Activated CD4-positive, alpha-beta T cell treated with anti-CD3 and anti-CD28 coated beads for 36 hours (primary cell): ENCODE results near the gene PDE4B. TPM values are rescaled to one million over a fixed set of nuclear protein-coding genes. Genes with fewer than 3 reads are reported as not detected.
A peak's percentile ranks its signal among the peaks of the same experiment; 100 is the strongest.
"Not testable (repeated sequence)": the region's sequence is repeated elsewhere in the genome, so short reads cannot be mapped to it uniquely, and the experiment has no call there.

Experiments used
- ATAC-seq: fragments of 200-7000 bp; cut with Tn5 transposase; one replicate; pipeline ENCODE4 v1.10.0; 2021; ENCODE audit warnings: mild to moderate bottlenecking, moderate library complexity
- CTCF ChIA-PET: fragments of 350-600 bp; sonication (Branson Sonifier 250); formaldehyde crosslinking; loops from one replicate; lab custom pipeline; 2021; ENCODE audit warnings: antibody characterized with exemption; lab: Charles Lee
- POLR2A ChIA-PET: fragments of 350-600 bp; sonication (Branson Sonifier 250); formaldehyde crosslinking; loops from one replicate; lab custom pipeline; 2021; ENCODE audit warnings: antibody characterized with exemption, inconsistent platforms; lab: Charles Lee
- DNase-seq: peaks from one replicate; pipeline ENCODE4 v3.0.0-alpha.2; 2020
- H3K27ac Mint-ChIP-seq: one replicate; pipeline ENCODE4 v1.8.0; 2021; ENCODE audit warnings: mixed read lengths
- H3K27me3 Mint-ChIP-seq: one replicate; pipeline ENCODE4 v1.8.0; 2021; ENCODE audit warnings: mixed read lengths
- H3K36me3 Mint-ChIP-seq: one replicate; pipeline ENCODE4 v1.8.0; 2021; ENCODE audit warnings: low read depth, mixed read lengths
- H3K4me1 Mint-ChIP-seq: one replicate; pipeline ENCODE4 v1.8.0; 2021; ENCODE audit warnings: mixed read lengths
- H3K4me3 Mint-ChIP-seq: one replicate; pipeline ENCODE4 v1.8.0; 2021; ENCODE audit warnings: mild to moderate bottlenecking, moderate library complexity, mixed read lengths
- H3K9me3 Mint-ChIP-seq: one replicate; pipeline ENCODE4 v1.8.0; 2021; ENCODE audit warnings: low read depth, mixed read lengths
- intact Hi-C, 2 experiments: fragments of 100-400 bp; cut with DNase I in 1 of 2; cut with micrococcal nuclease in 1 of 2; formaldehyde crosslinking; loops; one replicate each; pipeline versions ENCODE4 v1.14.2 to v1.15.1; 2022 to 2024; cut with DNase I, micrococcal nuclease
- total RNA-seq, 2 experiments: library from RNA; stranded (reverse); gene quantifications; one replicate each; pipeline ENCODE4 v1.2.3, GENCODE V29; 2021

Gene PDE4B
- total RNA-seq, 2 experiments from 2014 or later = 24.2 to 24.7 TPM

DNA sequence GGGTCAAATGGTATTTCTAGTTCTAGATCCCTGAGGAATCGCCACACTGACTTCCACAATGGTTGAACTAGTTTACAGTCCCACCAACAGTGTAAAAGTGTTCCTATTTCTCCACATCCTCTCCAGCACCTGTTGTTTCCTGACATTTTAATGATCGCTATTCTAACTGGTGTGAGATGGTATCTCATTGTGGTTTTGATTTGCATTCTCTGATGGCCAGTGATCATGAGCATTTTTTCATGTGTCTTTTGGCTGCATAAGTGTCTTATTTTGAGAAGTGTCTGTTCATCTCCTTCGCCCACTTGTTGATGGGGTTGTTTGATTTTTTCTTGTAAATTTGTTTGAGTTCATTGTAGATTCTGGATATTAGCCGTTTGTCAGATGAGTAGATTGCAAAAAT, 274.5 kb downstream of the PDE4B start:
- intact Hi-C loops, ATAC-seq, DNase-seq, CTCF ChIA-PET, POLR2A ChIA-PET, H3K4me3 Mint-ChIP-seq, H3K27ac Mint-ChIP-seq, H3K36me3 Mint-ChIP-seq, H3K9me3 Mint-ChIP-seq, H3K4me1 Mint-ChIP-seq: not testable (repeated sequence)
- H3K27me3 Mint-ChIP-seq = peaks cover 20% of the 10 kb centered on the region

DNA sequence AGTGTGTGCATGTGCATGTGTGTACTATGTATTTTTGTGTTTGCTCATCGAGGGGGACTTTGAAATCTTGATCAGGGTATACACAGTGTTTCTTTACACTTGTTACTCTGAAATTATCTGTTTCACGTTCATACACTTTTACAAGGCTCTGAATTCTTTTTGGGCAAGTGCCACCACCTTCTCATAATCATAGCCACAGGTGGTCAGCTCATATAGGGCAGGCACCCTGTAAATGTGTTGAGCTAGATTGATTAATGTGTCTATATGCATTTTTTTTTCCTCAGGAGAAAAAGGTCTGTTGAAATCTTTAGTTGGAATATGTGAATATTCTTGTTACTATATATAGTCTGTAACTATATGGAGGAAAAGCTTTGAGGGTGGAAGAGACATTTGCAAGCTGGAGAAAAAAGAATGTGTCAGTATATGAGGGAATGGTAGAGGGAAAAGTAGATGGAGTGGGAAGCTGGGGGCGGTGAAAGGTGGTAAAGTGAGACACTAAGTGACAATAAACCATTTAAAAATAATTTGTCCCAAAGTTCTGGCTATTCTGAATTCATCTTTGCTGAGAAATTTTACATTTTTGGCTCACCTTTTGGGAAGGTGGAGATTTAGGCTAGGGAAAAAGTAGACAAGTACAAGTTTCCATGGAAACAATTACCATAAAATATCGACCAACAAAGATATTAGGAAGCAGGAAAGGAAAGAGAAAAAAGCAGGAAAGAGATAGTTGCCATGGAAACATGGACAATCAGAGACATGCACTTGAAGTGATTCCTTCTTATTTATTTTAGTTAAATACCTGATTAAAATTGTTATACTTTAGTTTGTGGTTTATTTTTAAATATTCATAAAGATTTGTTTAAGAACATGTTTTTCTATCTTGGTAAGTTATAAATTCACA, 277.5 kb downstream of the PDE4B start:
- ATAC-seq (no peak), DNase-seq (no peak)
- no peak overlapping the region for H3K27ac Mint-ChIP-seq
- CTCF ChIA-PET = no interaction called here
- no peaks in the 10 kb centered on the region for H3K36me3 Mint-ChIP-seq
- H3K4me3 Mint-ChIP-seq = no peak overlapping the region
- H3K27me3 Mint-ChIP-seq = peaks cover 20% of the 10 kb centered on the region
- POLR2A ChIA-PET = no interaction called here
- intact Hi-C loops = no loop called here
- H3K4me1 Mint-ChIP-seq = no peaks in the 10 kb centered on the region
- no peaks in the 10 kb centered on the region for H3K9me3 Mint-ChIP-seq

DNA sequence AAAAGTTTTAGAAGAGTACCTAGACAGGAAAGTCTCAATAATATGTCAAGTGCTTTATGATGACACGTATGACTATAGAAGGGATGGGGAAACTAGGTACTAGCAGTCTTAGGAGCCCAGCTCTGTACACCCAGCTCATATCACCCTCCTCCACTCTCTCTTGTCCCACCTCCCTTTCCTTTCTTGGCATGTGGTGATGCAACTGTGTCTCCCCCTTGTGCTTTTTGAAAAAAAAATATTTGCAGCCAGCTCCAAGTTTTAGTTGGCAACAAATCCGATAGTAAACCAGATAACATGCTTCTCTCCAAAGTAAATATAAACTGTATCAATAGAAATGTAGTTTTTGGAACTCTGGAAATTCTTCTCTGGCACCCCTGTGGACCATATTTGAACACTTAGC, 280.7 kb downstream of the PDE4B start:
- Mint-ChIP-seq H3K36me3 (no peaks in the 10 kb centered on the region), H3K4me3 (no peak overlapping the region), H3K27ac (no peak overlapping the region), H3K27me3 (peaks cover 17% of the 10 kb centered on the region), H3K4me1 (no peaks in the 10 kb centered on the region), H3K9me3 (no peaks in the 10 kb centered on the region)
- no peak for ATAC-seq
- ChIA-PET POLR2A (no interaction called here), CTCF (interaction anchor here (1.2 kb wide), 1 partner anchor 12 kb away, joined by 3 read pairs; no protein-coding TSS in a partner anchor)
- intact Hi-C loops = no loop called here
- no peak for DNase-seq

DNA sequence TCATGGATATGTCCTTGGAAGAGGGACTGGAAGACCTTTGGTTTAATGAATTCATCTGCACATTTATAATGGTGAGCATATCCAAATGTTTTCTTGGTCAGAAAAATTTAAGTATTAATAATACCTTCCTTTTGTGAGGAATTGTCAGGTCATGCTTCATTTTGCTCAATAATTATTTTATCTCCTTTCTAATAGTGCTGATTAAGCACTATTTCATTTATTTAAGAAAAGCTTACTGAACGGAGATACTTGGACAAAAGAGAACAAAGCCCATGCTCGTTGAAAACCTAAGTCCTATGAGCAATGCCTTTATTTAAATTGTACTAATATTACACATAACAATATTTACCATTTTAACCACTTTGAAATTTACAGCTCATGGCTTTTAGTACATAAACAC, 281.5 kb downstream of the PDE4B start:
- ATAC-seq (no peak), DNase-seq (no peak)
- Mint-ChIP-seq H3K9me3 (no peaks in the 10 kb centered on the region), H3K27me3 (peaks cover 18% of the 10 kb centered on the region), H3K36me3 (no peaks in the 10 kb centered on the region), H3K4me3 (no peak overlapping the region), H3K4me1 (no peaks in the 10 kb centered on the region), H3K27ac (no peak overlapping the region)
- POLR2A ChIA-PET = no interaction called here
- intact Hi-C loops = no loop called here
- CTCF ChIA-PET = interaction anchor here (1.2 kb wide), 1 partner anchor 12 kb away, joined by 3 read pairs; no protein-coding TSS in a partner anchor

DNA sequence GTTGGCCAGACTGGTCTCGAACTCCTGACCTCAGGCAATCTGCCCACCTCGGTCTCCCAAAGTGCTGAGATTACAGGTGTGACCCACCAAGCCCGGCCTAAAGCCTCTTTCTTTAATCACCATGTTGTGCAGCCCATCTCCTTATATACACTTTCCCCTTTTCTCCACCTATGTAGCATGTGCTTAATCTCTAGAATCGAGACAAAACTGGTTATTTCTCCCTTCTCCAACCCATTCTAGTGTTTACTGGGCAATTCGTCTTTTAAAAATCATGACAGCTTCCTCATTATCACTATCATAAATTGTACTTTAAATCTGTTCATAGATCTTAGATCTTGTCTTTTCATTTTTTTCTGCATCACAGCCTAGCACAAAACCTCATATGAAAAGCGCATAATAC, 285.7 kb downstream of the PDE4B start:
- ATAC-seq (no peak), DNase-seq (no peak)
- ChIA-PET CTCF (no interaction called here), POLR2A (no interaction called here)
- no peak overlapping the region for H3K4me3 Mint-ChIP-seq
- no peak overlapping the region for H3K27ac Mint-ChIP-seq
- no peaks in the 10 kb centered on the region for H3K4me1 Mint-ChIP-seq
- peaks cover 16% of the 10 kb centered on the region for H3K27me3 Mint-ChIP-seq
- no peaks in the 10 kb centered on the region for H3K9me3 Mint-ChIP-seq
- no peaks in the 10 kb centered on the region for H3K36me3 Mint-ChIP-seq
- intact Hi-C loops = no loop called here

DNA sequence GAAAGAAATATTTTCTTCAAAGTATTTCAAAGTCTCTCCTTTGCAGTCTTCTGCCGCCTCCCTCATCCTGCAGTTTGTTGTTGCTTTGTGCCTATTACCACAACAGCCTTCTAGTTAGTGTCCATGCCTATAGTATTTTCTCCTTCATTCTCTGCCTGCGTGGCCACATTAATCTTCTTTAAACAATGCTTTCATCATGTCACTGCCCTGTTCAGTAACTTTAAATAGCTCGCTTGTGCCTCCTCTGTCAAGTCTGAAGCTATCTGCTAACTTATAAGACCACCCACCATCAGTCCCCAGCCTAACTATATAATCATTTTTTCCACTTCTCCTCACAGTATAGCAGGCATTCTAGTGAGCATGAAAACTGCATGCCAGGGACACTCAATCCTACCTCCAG, 290.3 kb downstream of the PDE4B start:
- CTCF ChIA-PET = no interaction called here
- ATAC-seq = no peak

DNA sequence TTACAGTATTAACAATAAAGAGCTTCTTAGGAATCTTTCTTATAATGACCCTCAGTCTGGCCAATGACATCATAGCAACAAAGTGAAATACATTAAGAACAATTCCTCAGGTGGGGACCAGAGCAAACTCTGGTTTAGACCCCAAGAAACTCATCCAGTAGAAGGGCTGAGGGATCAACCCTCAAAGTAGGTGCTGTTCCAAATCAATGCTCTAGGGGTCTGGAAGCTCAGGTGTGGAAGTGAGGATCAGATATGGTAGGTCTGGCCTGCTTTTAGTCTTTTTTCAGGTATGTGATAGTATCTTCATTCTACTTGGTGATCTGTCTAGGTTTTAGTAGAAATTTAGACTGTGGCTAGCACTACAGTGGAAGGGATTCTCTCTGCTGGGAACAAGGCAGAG, 291.7 kb downstream of the PDE4B start:
- H3K9me3 Mint-ChIP-seq = no peaks in the 10 kb centered on the region
- intact Hi-C loops = loop anchor here in 1 of 2 experiments (5.0 kb wide), 1 partner anchor 158 kb away; no protein-coding TSS in a partner anchor
- POLR2A ChIA-PET = no interaction called here

More for the DNA sequence above, 290.3 kb downstream of the PDE4B start:
- intact Hi-C loops = loop anchor here in 1 of 2 experiments (5.0 kb wide), 1 partner anchor 159 kb away; no protein-coding TSS in a partner anchor
- Mint-ChIP-seq H3K27me3 (peaks cover 12% of the 10 kb centered on the region), H3K4me1 (no peaks in the 10 kb centered on the region), H3K36me3 (no peaks in the 10 kb centered on the region), H3K4me3 (no peak overlapping the region), H3K9me3 (no peaks in the 10 kb centered on the region), H3K27ac (no peak overlapping the region)
- POLR2A ChIA-PET = no interaction called here
- no peak for DNase-seq

DNA sequence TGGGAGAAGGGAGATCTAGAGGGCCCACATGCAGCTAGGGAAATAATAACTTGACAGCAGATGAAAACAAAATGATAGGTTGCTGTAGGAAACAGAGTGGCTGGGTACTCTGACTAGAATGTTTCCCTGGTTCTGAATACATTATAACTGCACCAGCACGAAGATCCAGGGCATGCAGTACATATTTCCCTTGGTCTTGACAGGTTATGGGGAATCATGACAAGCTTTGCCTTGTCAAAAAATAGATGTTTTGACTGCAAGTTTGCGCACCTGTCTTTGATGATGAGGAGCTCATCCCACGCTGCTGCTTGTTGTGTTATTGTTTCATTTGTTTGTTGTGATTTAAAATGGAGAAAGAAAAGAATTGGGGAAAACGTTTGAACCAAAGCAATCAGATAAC, 292.9 kb downstream of the PDE4B start:
- Mint-ChIP-seq H3K9me3 (no peaks in the 10 kb centered on the region), H3K27me3 (peaks cover 8% of the 10 kb centered on the region), H3K36me3 (no peaks in the 10 kb centered on the region), H3K27ac (no peak overlapping the region), H3K4me1 (no peaks in the 10 kb centered on the region), H3K4me3 (no peak overlapping the region)
- intact Hi-C loops = no loop called here
- POLR2A ChIA-PET = no interaction called here
- no peak for ATAC-seq
- DNase-seq = no peak
- CTCF ChIA-PET = interaction anchor here (0.7 to 1.3 kb wide), 3 partner anchors 12 to 419 kb away, joined by 3 read pairs; no protein-coding TSS in a partner anchor

More for the DNA sequence above, 291.7 kb downstream of the PDE4B start:
- no peaks in the 10 kb centered on the region for H3K4me1 Mint-ChIP-seq
- peaks cover 8% of the 10 kb centered on the region for H3K27me3 Mint-ChIP-seq
- DNase-seq (no peak), ATAC-seq (no peak)
- H3K4me3 Mint-ChIP-seq = no peak overlapping the region
- H3K27ac Mint-ChIP-seq = no peak overlapping the region
- H3K36me3 Mint-ChIP-seq = no peaks in the 10 kb centered on the region
- CTCF ChIA-PET = interaction anchor here (0.9 kb wide), 1 partner anchor 140 kb away, joined by 3 read pairs; no protein-coding TSS in a partner anchor

DNA sequence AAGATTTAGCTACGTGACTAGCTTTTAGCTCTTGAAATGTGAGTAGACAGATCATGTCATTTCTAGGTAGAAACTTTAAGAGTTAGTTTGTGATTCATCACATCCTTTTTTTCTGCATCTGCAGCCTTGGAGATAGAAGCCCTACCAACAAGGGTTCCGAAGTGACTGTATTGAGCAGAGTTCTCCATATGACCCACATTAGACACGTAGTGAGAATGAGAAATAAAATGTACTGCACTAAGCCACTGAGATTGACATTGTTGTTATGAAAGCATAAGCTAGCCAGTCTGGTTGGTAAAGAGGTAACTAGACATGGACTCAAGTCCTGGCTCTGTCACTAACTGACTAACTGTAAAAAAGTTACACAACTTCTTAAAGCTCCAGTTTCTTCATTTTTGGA, 296.1 kb downstream of the PDE4B start:
- CTCF ChIA-PET = interaction anchor here (1.0 kb wide), 1 partner anchor 9 kb away, joined by 3 read pairs; no protein-coding TSS in a partner anchor
- no peak overlapping the region for H3K27ac Mint-ChIP-seq

DNA sequence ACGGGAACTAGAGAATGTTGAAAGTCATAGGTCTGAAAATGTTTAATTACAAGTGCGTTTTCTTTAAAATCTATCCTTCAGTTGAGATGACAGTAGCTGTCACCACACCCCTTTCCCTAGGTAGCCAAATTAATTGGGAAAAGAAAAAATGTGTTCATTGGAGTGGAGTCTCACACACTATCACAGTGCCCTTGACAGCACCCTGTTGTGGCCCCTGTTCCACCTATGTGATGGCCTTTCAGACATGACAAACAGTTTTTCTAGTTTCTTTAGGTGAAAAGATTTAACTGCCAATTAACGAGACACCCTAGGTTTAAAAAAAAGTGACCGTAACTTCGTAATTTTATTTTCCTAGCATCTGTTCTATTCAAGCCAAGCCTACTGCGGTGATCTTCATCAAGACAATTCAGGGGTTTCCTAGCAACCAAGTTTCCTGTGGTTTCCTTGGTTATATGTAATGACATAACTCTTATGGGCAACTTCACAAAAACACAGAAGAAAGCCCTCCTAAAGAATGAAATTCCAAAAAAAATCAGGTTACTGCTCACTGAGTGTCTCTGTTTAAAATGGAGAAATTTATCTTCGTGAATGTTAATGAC, 298.3 kb downstream of the PDE4B start:
- Mint-ChIP-seq H3K27me3 (no peaks in the 10 kb centered on the region), H3K9me3 (no peaks in the 10 kb centered on the region), H3K27ac (no peak overlapping the region), H3K4me3 (no peak overlapping the region), H3K4me1 (peaks cover 8% of the 10 kb centered on the region), H3K36me3 (no peaks in the 10 kb centered on the region)
- ATAC-seq (no peak), DNase-seq (no peak)
- CTCF ChIA-PET = no interaction called here
- POLR2A ChIA-PET = no interaction called here
- intact Hi-C loops = no loop called here

More for the DNA sequence above, 296.1 kb downstream of the PDE4B start:
- intact Hi-C loops = no loop called here
- no peaks in the 10 kb centered on the region for H3K9me3 Mint-ChIP-seq
- peak; percentile 6 for ATAC-seq
- POLR2A ChIA-PET = no interaction called here
- peaks cover 2% of the 10 kb centered on the region for H3K27me3 Mint-ChIP-seq
- H3K36me3 Mint-ChIP-seq = no peaks in the 10 kb centered on the region
- H3K4me1 Mint-ChIP-seq = peaks cover 8% of the 10 kb centered on the region
- no peak overlapping the region for H3K4me3 Mint-ChIP-seq
- DNase-seq = no peak

DNA sequence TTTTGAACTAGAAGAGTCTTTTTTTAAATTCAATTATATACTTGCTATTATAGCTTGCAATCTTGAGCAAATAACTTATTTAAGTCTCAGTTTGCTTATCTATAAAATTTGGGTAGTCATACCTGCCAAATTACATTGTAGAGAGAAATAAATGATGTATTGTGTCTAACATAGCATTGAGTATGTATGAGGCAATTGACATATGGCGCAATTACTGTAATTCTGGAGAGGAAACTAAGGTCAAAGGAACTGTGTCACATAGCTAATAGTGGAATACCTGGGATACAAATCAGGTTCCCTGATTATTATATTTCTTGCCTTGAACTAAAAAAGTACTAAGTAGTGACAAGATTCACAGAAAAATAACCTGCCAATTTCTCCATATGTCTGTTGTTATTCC, 302.5 kb downstream of the PDE4B start:
- H3K27ac Mint-ChIP-seq = no peak overlapping the region

More for the DNA sequence above, 302.5 kb downstream of the PDE4B start:
- Mint-ChIP-seq H3K9me3 (no peaks in the 10 kb centered on the region), H3K4me3 (no peak overlapping the region), H3K4me1 (peaks cover 8% of the 10 kb centered on the region), H3K27me3 (peaks cover 4% of the 10 kb centered on the region), H3K36me3 (no peaks in the 10 kb centered on the region)
- intact Hi-C loops = no loop called here
- POLR2A ChIA-PET = no interaction called here
- CTCF ChIA-PET = no interaction called here
- DNase-seq (no peak), ATAC-seq (no peak)
